Spleen (tissue), 7 donors: ENCODE results near the gene SLC16A2.

Experiments
- POLR2A ChIP-seq, 3 donors: fragments of 450-650 bp; IDR thresholded peaks; one replicate each; pipeline ENCODE4 v1.5.1; 2017; ENCODE audit warnings: antibody characterized with exemption in 3 of 3, mild to moderate bottlenecking in 1 of 3
- POLR2AphosphoS5 ChIP-seq, 3 donors: sonication (generic); formaldehyde crosslinking; IDR thresholded peaks; one replicate each; pipeline ENCODE4 v1.5.1; 2017; ENCODE audit warnings: antibody characterized with exemption in 3 of 3
- TF ChIP-seq, protein P1 (sequence below), 11 experiments: fragments of 200-600 bp in 7 of 11; fragments of 450-650 bp in 4 of 11; sonication (generic) in 4 of 11; IDR thresholded peaks in 8 of 11; conservative IDR thresholded peaks in 3 of 11; 1 replicate in 7 of 11; 2 replicates in 4 of 11; pipeline versions ENCODE4 v1.4.0 to v1.8.0; 2016 to 2021; ENCODE audit warnings: antibody characterized with exemption in 11 of 11, inconsistent platforms in 4 of 11, mild to moderate bottlenecking in 1 of 11
- donor health status: DM: no; HTN: no; CAD: no; lungs with moderate emphysema.
- donor health status: DM: no; HTN: no; CAD: no.
- donor health status: DM: no; HTN: no; CAD: no.

- TF ChIP-seq, protein P1, sequence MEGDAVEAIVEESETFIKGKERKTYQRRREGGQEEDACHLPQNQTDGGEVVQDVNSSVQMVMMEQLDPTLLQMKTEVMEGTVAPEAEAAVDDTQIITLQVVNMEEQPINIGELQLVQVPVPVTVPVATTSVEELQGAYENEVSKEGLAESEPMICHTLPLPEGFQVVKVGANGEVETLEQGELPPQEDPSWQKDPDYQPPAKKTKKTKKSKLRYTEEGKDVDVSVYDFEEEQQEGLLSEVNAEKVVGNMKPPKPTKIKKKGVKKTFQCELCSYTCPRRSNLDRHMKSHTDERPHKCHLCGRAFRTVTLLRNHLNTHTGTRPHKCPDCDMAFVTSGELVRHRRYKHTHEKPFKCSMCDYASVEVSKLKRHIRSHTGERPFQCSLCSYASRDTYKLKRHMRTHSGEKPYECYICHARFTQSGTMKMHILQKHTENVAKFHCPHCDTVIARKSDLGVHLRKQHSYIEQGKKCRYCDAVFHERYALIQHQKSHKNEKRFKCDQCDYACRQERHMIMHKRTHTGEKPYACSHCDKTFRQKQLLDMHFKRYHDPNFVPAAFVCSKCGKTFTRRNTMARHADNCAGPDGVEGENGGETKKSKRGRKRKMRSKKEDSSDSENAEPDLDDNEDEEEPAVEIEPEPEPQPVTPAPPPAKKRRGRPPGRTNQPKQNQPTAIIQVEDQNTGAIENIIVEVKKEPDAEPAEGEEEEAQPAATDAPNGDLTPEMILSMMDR (IDR thresholded peaks at IDR 0.05 in 8 of 11, conservative IDR thresholded peaks at IDR 0.05 in 3 of 11): no peak
- TF ChIP-seq POLR2A (IDR thresholded peaks at IDR 0.05): no peak
- no peak for TF ChIP-seq POLR2AphosphoS5 (IDR thresholded peaks at IDR 0.05)
Measured at GRCh38 chrX:74514384-74514783, 93.1 kb downstream of the SLC16A2 start.
